Measurements from ENCODE around the gene FAM131A.

DNA sequence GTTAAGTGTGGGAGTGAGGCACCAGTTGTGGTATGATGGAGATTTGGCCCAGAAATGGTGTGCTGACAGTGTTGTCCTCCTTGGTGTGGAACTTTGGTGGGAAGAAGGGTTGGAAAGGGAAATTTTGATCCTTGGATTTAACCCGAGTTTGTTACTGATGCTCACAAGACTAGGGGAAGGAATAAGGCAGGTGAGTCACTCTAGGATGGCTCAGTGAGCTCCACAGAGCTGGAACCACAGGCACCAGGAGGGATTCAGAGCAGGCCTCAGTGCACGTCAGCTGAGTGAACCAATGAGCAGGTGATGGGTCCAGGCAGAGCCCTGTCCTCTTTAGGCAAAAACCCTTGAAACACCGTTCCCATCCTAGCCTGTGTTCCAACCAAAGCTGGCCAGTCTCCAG is 53.9 kb downstream of the FAM131A start:
- TF ChIP-seq CTCF (IDR thresholded peaks at IDR 0.05): no peak
- TF ChIP-seq POLR2A (IDR thresholded peaks at IDR 0.05): no peak
- TF ChIP-seq POLR2AphosphoS5 (IDR thresholded peaks at IDR 0.05): no peak
- TF ChIP-seq EP300 (IDR thresholded peaks at IDR 0.05): no peak

All from upper lobe of left lung (tissue), 4 donors.